Activated naive CD4-positive, alpha-beta T cell treated with Interleukin-2 at 50 U/mL for 16 hours (primary cell): Measurements from ENCODE around the gene CKLF.
"Not testable (repeated sequence)": the region's sequence is repeated elsewhere in the genome, so short reads cannot be mapped to it uniquely, and the experiment has no call there.

Source experiments
- DNase-seq: peaks from one replicate; pipeline ENCODE4 v3.0.0-alpha.2; 2020

The CKLF gene

GRCh38 chr16:66601471-66601870 lies 49.1 kb downstream of the CKLF start:
- no peak for DNase-seq

DNA sequence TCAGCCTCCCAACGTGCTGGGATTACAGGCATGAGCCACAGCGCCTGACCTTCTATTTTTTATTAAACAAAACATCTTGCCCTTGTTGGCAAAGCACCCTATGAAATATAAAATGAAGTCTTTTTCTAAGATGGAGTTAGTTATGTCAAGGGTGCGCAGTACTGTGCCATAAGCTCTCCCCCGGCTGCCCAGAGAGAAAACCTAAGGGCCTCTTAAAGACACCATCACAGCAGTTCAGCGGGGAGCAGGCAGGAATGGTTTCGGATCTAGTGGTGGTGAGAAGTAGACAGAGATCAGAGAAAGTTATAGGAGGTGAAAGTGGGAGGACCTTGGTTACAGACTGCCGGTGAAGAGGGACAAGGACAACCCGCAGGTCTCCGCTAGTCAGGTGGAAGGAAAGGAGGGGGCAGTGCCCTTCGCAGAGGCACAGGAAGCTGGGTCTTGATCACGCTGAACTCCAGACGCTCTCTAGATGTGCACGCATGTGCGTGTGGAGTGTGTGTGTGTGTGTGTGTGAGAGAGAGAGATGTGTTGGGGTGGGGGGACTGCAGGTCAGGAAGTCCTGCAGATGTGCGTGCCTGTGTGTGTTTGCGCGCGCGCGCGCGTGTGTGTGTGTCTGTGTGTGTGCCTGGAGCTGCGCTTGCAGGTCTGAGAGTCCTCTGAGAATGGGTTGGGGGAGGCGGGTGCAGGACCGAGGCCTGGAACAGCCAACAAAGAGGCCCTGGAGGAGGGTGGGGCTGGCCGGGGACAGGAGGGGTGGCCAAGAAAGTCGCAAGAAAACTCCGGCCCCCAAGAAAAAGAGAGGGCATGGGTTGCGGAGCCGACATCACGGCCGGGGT lies 51.4 kb downstream of the CKLF start:
- peak; percentile 74 for DNase-seq

DNA sequence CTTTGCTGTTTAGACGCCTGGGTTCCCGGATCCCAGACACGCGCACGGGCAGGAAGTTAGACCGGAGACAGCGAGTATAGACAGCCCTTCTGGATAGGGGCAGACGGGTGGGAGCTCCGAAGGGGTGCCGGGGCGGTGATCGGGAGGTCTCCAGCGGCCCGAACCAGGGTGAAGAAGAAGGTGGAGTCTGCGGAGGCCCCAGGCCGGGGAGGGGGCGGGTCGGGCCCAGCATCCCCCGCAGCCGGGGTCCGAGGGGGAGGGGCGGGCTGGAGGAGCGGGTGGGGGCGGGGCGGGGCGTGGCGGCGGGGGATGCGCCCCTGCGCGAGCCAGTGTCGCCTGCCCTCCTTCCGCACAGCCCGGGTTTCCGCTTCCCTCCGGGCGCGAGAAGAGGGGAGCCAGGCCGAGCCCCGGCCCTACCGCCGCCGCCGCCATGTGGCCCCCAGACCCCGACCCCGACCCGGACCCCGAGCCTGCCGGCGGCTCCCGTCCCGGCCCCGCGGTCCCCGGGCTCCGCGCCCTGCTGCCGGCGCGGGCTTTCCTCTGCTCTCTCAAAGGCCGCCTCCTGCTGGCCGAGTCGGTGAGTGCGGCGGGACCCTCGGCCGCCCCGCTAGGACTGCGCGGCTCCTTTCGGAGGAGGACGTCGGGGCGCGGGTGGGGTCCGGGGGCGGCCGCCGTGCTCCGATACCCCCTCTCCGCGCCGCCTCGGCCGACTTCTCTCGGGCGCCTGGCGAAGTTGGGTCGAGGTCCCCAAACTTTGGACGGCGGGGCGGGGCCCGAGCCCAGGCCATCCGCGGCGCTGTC lies 52.2 kb downstream of the CKLF start, which contains the start of gene CMTM3:
TSS of gene CMTM3 (plus strand) at position 329 of the 801 bp plus-strand sequence. CDS start at position 431, 102 bp downstream.
- peak; percentile 79 for DNase-seq

GRCh38 chr16:66605177-66605978 lies 53.0 kb downstream of the CKLF start:
- DNase-seq, result peak; percentile 49

GRCh38 chr16:66605979-66606751 lies 53.8 kb downstream of the CKLF start:
- no peak for DNase-seq

DNA sequence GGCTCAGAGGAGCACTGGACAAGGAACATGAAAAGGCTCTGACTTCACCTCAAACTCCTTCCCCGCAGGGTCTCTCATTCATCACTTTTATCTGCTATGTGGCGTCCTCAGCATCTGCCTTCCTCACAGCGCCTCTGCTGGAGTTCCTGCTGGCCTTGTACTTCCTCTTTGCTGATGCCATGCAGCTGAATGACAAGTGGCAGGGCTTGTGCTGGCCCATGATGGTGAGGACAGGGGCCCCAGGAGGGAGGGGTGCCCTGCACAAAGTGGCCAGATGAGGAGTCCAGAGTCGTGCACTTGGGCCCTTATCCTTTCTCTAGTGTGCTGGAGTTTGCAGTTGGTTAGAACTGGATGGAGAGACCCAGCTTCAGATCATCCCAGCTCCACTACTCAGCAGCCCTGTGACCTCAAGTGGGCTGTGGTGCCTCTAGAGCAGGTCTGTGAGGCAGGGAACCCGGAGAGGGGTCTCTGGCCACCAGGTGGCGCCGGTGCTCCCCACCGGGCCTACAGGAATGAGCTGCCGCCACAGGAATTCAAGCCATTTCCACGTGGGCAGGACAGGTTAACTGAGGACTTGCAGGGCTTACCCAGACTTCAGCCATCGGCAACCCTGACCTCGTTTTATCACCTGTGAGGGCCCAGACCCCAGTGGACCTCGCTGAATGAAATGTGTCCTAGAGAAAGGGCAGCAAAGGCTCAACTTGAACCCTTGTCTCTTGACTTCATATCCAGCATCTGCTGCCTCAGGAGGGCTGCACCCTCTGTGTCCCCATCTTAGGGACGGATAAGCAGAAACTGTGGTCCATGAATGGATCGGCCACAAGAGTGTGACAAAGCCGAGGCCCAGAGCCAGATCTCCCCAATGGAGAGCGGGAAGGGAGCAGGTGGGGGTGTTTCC lies 56.1 kb downstream of the CKLF start:
- peak; percentile 85 for DNase-seq

GRCh38 chr16:66609139-66609510 lies 56.7 kb downstream of the CKLF start:
- DNase-seq, result no peak

DNA sequence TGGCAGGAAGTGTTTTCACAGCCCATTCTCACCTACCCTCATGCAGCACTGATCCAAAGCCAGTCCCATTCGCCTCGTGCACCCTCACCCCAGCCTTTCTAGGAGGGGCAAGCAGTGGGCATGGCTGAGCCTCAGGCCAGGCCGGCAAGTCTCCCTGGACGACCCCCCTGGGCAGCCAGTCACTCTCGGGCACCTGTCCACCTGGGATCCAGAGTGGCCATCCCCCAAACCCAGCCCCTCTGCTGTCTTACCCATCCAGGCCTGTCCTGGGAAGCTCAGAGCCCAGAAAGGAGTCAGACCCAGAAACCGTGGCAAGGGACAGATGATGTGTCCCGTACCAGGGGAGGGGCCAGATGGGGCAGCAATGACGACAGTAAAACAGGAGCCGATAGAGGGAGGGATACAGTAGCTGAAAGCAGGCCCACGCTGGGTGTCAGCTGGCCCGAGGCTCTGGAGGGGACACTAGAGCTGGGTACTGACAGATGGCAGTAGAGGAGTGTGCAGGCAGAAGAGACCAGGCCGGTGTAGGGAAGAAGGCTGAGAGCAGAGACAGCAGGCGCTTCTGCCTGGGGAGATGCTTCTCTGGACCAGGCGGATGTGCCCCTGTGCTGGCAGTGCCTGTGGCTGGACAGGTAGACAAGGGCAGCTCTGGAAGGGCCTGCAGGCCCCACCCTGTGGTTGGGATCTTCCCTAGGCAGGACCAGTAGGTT lies 57.9 kb downstream of the CKLF start:
- DNase-seq, result no peak

- DNase-seq, result not testable (repeated sequence)
Observed at GRCh38 chr16:66611911-66612310, 59.5 kb downstream of the CKLF start.

DNA sequence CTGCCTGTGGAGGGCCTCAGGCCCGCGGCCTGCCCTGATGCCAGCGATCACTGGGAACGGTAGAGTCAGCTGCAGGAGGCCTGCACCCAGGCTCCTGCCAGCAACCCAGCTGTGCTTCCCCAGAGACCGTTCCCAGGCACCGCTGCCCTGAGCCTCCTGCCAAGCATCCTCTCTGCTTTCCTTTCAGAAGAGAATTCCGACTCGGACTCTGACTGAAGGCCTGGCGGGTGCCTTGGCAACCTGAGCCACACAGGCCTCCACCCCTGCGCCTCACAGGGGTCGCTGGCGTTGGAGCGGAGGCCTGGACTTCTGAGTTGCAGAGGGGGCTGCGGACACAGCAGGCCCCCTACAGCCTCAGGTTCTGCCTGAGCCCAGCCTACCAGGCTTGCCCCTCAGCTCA lies 60.0 kb downstream of the CKLF start:
- no peak for DNase-seq

- DNase-seq, result no peak
Observed at GRCh38 chr16:66614161-66614802, 61.9 kb downstream of the CKLF start.
